ENCODE data around the gene RBM33. TPM values are rescaled to one million over a fixed set of nuclear protein-coding genes. Genes with fewer than 3 reads are reported as not detected.

RBM33 gene
- total and polyA plus RNA-seq, 2 of the 13 experiments (the other 11 are each of a cell fraction or from before 2014, with no cell fraction given) = 12.4 to 28.9 TPM

GRCh38 chr7:155682484-155682883 is 38.0 kb downstream of the RBM33 start (continued):
- TF ChIP-seq ZNF496 (CRISPR knock-in tag; IDR thresholded peaks at IDR 0.05; ENCODE audit: insufficient replicate concordance) (no peak), NFAT5 (CRISPR knock-in tag; IDR thresholded peaks at IDR 0.05) (no peak), CCDC6 (CRISPR knock-in tag; IDR thresholded peaks at IDR 0.05) (no peak), TRIM24 (CRISPR knock-in tag; IDR thresholded peaks at IDR 0.05) (peak; percentile 96), SMAD9 (CRISPR knock-in tag; IDR thresholded peaks at IDR 0.05) (no peak), MTF1 (CRISPR knock-in tag; IDR thresholded peaks at IDR 0.05) (no peak), AHR (CRISPR knock-in tag; IDR thresholded peaks at IDR 0.05) (no peak), KLF11 (CRISPR knock-in tag; IDR thresholded peaks at IDR 0.05) (no peak), SNAI1 (CRISPR knock-in tag; IDR thresholded peaks at IDR 0.05; ENCODE audit: borderline replicate concordance) (no peak), NR3C1 (CRISPR knock-in tag; IDR thresholded peaks at IDR 0.05) (no peak), KMT2B (CRISPR knock-in tag; IDR thresholded peaks at IDR 0.05) (no peak; the same call in 1 of the 2 replicates), IRF9 (CRISPR knock-in tag; IDR thresholded peaks at IDR 0.05; ENCODE audit: borderline replicate concordance) (no peak), ZNF556 (CRISPR knock-in tag; IDR thresholded peaks at IDR 0.05; ENCODE audit: borderline replicate concordance) (no peak), SP4 (CRISPR knock-in tag; IDR thresholded peaks at IDR 0.05) (0 out of 2 replicates have a peak, but pooled peaks have one; percentile 30), ZBTB42 (CRISPR knock-in tag; IDR thresholded peaks at IDR 0.05) (no peak), CBFB (CRISPR knock-in tag; IDR thresholded peaks at IDR 0.05) (no peak), MIER3 (CRISPR knock-in tag; IDR thresholded peaks at IDR 0.05; ENCODE audit: borderline replicate concordance) (peak; percentile 84; the same call in 1 of the 2 replicates), TBX3 (IDR thresholded peaks at IDR 0.05; ENCODE audit: borderline replicate concordance) (peak; percentile 75; the same call in 1 of the 2 replicates), THYN1 (CRISPR knock-in tag; IDR thresholded peaks at IDR 0.05; ENCODE audit: borderline replicate concordance, low read depth) (no peak), BCL6 (CRISPR knock-in tag; IDR thresholded peaks at IDR 0.05) (peak; percentile 85), PHF21A (CRISPR knock-in tag; IDR thresholded peaks at IDR 0.05) (peak; percentile 85), ZNF720 (CRISPR knock-in tag; IDR thresholded peaks at IDR 0.05) (no peak), ZNF558 (CRISPR knock-in tag; IDR thresholded peaks at IDR 0.05; ENCODE audit: borderline replicate concordance) (no peak), ZNF567 (CRISPR knock-in tag; IDR thresholded peaks at IDR 0.05; ENCODE audit: borderline replicate concordance) (no peak), PATZ1 (CRISPR knock-in tag; IDR thresholded peaks at IDR 0.05) (peak; percentile 18; the same call in 1 of the 2 replicates)
